H9 (cell line): ENCODE measurements around the gene OSBPL9. TPM values are rescaled to one million over a fixed set of nuclear protein-coding genes. Genes with fewer than 3 reads are reported as not detected.

Experiments
- DNase-seq: peaks from one replicate; pipeline ENCODE4 v3.0.0-alpha.2; 2017
- H2AFZ ChIP-seq: one replicate; pipeline ENCODE4 v1.6.1; 2013; ENCODE audit warnings: mild to moderate bottlenecking, low read length, control low read depth, moderate library complexity
- H2AK5ac ChIP-seq: 2 replicates; pipeline ENCODE4 v1.6.1; 2013; ENCODE audit warnings: low read length, control low read depth, mixed read lengths; ENCODE audit not compliant: insufficient read length
- H2BK120ac ChIP-seq: one replicate; pipeline ENCODE4 v1.6.1; 2013; ENCODE audit warnings: low read depth, mild to moderate bottlenecking, low read length, control low read depth, inconsistent platforms; ENCODE audit not compliant: poor library complexity, severe bottlenecking
- H2BK12ac ChIP-seq: 2 replicates; pipeline ENCODE4 v1.6.1; 2013; ENCODE audit warnings: low read length, control low read depth, mixed read lengths, low read depth; ENCODE audit not compliant: insufficient read length
- H2BK15ac ChIP-seq: 2 replicates; pipeline ENCODE4 v1.6.1; 2013; ENCODE audit warnings: low read depth, low read length, control low read depth
- H2BK20ac ChIP-seq: one replicate; pipeline ENCODE4 v1.6.1; 2013; ENCODE audit warnings: low read depth, mild to moderate bottlenecking, low read length, control low read depth, inconsistent platforms; ENCODE audit not compliant: poor library complexity, severe bottlenecking
- H2BK5ac ChIP-seq: 2 replicates; pipeline ENCODE4 v1.6.1; 2013; ENCODE audit warnings: low read length, control low read depth, mixed read lengths; ENCODE audit not compliant: insufficient read length
- H3K14ac ChIP-seq: 2 replicates; pipeline ENCODE4 v1.6.1; 2013; ENCODE audit warnings: low read length, control low read depth; ENCODE audit not compliant: insufficient read depth
- H3K18ac ChIP-seq: 2 replicates; pipeline ENCODE4 v1.6.1; 2013; ENCODE audit warnings: low read depth, mild to moderate bottlenecking, mixed read lengths, low read length, control low read depth; ENCODE audit not compliant: insufficient read length
- H3K23ac ChIP-seq: 2 replicates; pipeline ENCODE4 v1.6.1; 2013; ENCODE audit warnings: low read length, control low read depth, mixed read lengths, low read depth; ENCODE audit not compliant: insufficient read length
- H3K23me2 ChIP-seq: 2 replicates; pipeline ENCODE4 v1.6.1; 2013; ENCODE audit warnings: low read depth, mild to moderate bottlenecking, mixed read lengths, low read length, control low read depth; ENCODE audit not compliant: insufficient read length, poor library complexity, severe bottlenecking
- H3K27ac ChIP-seq: 2 replicates; pipeline ENCODE4 v1.5.1; 2013; ENCODE audit warnings: low read length, control low read depth, mixed read lengths, low read depth; ENCODE audit not compliant: insufficient read length
- H3K27me3 ChIP-seq: 2 replicates; pipeline ENCODE4 v1.6.1; 2013; ENCODE audit warnings: low read length, control low read depth, inconsistent platforms; ENCODE audit not compliant: insufficient read depth
- H3K4ac ChIP-seq: 2 replicates; pipeline ENCODE4 v1.6.1; 2013; ENCODE audit warnings: low read depth, mild to moderate bottlenecking, control low read depth, inconsistent platforms, low read length, moderate library complexity
- H3K4me1 ChIP-seq: 2 replicates; pipeline ENCODE4 v1.6.1; 2013; ENCODE audit warnings: low read length, control low read depth, inconsistent platforms; ENCODE audit not compliant: insufficient read depth
- H3K4me2 ChIP-seq: 2 replicates; pipeline ENCODE4 v1.6.1; 2013; ENCODE audit warnings: low read length, control low read depth, mixed read lengths; ENCODE audit not compliant: insufficient read length, insufficient read depth
- H3K56ac ChIP-seq: 2 replicates; pipeline ENCODE4 v1.6.1; 2013; ENCODE audit warnings: low read depth, mild to moderate bottlenecking, mixed read lengths, low read length, control low read depth; ENCODE audit not compliant: insufficient read length
- H3K79me1 ChIP-seq: 2 replicates; pipeline ENCODE4 v1.6.1; 2013; ENCODE audit warnings: low read depth, mild to moderate bottlenecking, moderate library complexity, low read length, control low read depth, inconsistent platforms; ENCODE audit not compliant: insufficient read depth, poor library complexity, severe bottlenecking
- H3K79me2 ChIP-seq: 2 replicates; pipeline ENCODE4 v1.6.1; 2013; ENCODE audit warnings: low read length, control low read depth, inconsistent platforms; ENCODE audit not compliant: insufficient read depth
- H3K9ac ChIP-seq: 2 replicates; pipeline ENCODE4 v1.6.1; 2013; ENCODE audit warnings: low read length, control low read depth, mixed read lengths; ENCODE audit not compliant: insufficient read length; ENCODE audit errors: extremely low read depth
- H3K9me3 ChIP-seq: one replicate; pipeline ENCODE4 v1.6.1; 2013; ENCODE audit warnings: low read depth, low read length, inconsistent platforms; ENCODE audit not compliant: control insufficient read depth
- H3T11ph ChIP-seq: one replicate; pipeline ENCODE4 v1.6.1; 2013; ENCODE audit warnings: mild to moderate bottlenecking, low read length, control low read depth, inconsistent platforms
- H4K20me1 ChIP-seq: one replicate; pipeline ENCODE4 v1.6.1; 2013; ENCODE audit not compliant: control insufficient read depth, insufficient read length, insufficient read depth
- H4K5ac ChIP-seq: 2 replicates; pipeline ENCODE4 v1.6.1; 2013; ENCODE audit warnings: low read depth, mild to moderate bottlenecking, mixed read lengths, low read length, control low read depth; ENCODE audit not compliant: insufficient read length
- H4K8ac ChIP-seq: replicated peaks from 2 replicates; pipeline ENCODE4 v1.6.1; 2013; ENCODE audit warnings: low read length, control low read depth, mixed read lengths, low read depth; ENCODE audit not compliant: insufficient read length
- H4K91ac ChIP-seq: 2 replicates; pipeline ENCODE4 v1.6.1; 2013; ENCODE audit warnings: low read depth, mild to moderate bottlenecking, moderate library complexity, mixed read lengths, low read length, control low read depth; ENCODE audit not compliant: insufficient read length
- H3K27ac Mint-ChIP-seq, 3 experiments: 2 replicates in 2 of 3; 3 replicates in 1 of 3; pipeline ENCODE4 v1.8.0; 2020 to 2021; ENCODE audit warnings: mixed read lengths in 3 of 3, mild to moderate bottlenecking in 1 of 3, moderate library complexity in 1 of 3
- H3K27me3 Mint-ChIP-seq: 2 replicates; pipeline ENCODE4 v1.8.0; 2021; ENCODE audit warnings: low read depth, mild to moderate bottlenecking, moderate library complexity, mixed read lengths
- H3K36me3 Mint-ChIP-seq, 3 experiments: 2 replicates in 2 of 3; 3 replicates in 1 of 3; pipeline ENCODE4 v1.8.0; 2020 to 2021; ENCODE audit warnings: low read depth in 3 of 3, mixed read lengths in 3 of 3; ENCODE audit not compliant: insufficient read depth in 1 of 3
- H3K4me1 Mint-ChIP-seq, 2 experiments: 2 replicates each; pipeline ENCODE4 v1.8.0; 2020; ENCODE audit warnings: mixed read lengths in 2 of 2
- H3K4me3 Mint-ChIP-seq, 2 experiments: 2 replicates in 1 of 2; 3 replicates in 1 of 2; pipeline ENCODE4 v1.8.0; 2020 to 2021; ENCODE audit warnings: mild to moderate bottlenecking in 2 of 2, mixed read lengths in 2 of 2, moderate library complexity in 1 of 2
- H3K9me3 Mint-ChIP-seq, 2 experiments: 2 replicates in 1 of 2; 3 replicates in 1 of 2; pipeline ENCODE4 v1.8.0; 2020; ENCODE audit warnings: mild to moderate bottlenecking in 2 of 2, mixed read lengths in 2 of 2, moderate library complexity in 1 of 2
- WGBS: extraction: QIAGEN DNeasy Blood & Tissue Kit; methylation state at CpG from one replicate; pipeline ENCODE4 v1.1.7; 2013; ENCODE audit warnings: missing lambda C conversion rate, low lambda C conversion rate, mixed read lengths; ENCODE audit not compliant: insufficient read length; ENCODE audit errors: extremely low coverage; 5-methylcytosine and 5-hydroxymethylcytosine counted together
- total RNA-seq: library from RNA; stranded (reverse); gene quantifications from 2 replicates; pipeline ENCODE4 v1.2.1, GENCODE V29; 2021
- TF ChIP-seq, protein P1 (sequence below): fragments of 200-600 bp; sonication (generic); conservative IDR thresholded peaks from 3 replicates; pipeline ENCODE4 v1.8.0; 2021; ENCODE audit warnings: antibody characterized with exemption, mild to moderate bottlenecking

OSBPL9 gene
- total RNA-seq, 1 experiment from 2014 or later, result 76.7 TPM

DNA sequence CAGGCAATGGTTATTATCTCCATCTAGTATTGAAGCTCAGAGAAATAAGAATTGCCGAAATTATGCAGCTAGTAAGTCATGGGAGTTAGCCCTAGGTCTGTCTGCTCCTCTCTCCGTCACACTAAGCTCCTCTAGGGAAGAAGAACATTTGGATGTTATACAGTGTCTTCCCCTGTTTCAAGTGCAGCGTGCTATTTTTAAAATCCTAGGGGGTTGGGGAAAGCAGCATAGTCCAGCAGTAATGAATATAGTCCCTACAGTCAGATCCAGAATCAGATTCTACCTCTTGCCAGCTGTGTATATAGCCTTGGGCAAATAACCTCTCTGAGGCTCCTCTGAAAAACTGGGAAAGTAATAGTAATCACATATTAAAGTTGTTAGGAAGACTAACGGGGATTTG lies 44.5 kb upstream of the OSBPL9 start:
- no peaks in the 10 kb centered on the region for H3K79me2 ChIP-seq
- no peak overlapping the region for H2BK120ac ChIP-seq
- H3K27me3 Mint-ChIP-seq, result no peaks in the 10 kb centered on the region
- no peak overlapping the region for H3K4me2 ChIP-seq
- H4K8ac ChIP-seq, result no peak overlapping the region
- H3K18ac ChIP-seq, result no peak overlapping the region
- H3K9me3 ChIP-seq, result no peaks in the 10 kb centered on the region
- no peak overlapping the region for H2BK20ac ChIP-seq
- TF ChIP-seq, protein P1, sequence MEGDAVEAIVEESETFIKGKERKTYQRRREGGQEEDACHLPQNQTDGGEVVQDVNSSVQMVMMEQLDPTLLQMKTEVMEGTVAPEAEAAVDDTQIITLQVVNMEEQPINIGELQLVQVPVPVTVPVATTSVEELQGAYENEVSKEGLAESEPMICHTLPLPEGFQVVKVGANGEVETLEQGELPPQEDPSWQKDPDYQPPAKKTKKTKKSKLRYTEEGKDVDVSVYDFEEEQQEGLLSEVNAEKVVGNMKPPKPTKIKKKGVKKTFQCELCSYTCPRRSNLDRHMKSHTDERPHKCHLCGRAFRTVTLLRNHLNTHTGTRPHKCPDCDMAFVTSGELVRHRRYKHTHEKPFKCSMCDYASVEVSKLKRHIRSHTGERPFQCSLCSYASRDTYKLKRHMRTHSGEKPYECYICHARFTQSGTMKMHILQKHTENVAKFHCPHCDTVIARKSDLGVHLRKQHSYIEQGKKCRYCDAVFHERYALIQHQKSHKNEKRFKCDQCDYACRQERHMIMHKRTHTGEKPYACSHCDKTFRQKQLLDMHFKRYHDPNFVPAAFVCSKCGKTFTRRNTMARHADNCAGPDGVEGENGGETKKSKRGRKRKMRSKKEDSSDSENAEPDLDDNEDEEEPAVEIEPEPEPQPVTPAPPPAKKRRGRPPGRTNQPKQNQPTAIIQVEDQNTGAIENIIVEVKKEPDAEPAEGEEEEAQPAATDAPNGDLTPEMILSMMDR, result no peak
- peaks cover 13 to 21% of the 10 kb centered on the region in 2 experiments for H3K4me1 Mint-ChIP-seq
- H3K27ac ChIP-seq, result no peak overlapping the region
- no peak overlapping the region for H4K91ac ChIP-seq
- no peaks in the 10 kb centered on the region for H3K23me2 ChIP-seq
- no peaks in the 10 kb centered on the region for H3K27me3 ChIP-seq
- H2AFZ ChIP-seq, result no peak overlapping the region
- no peaks in the 10 kb centered on the region for H4K20me1 ChIP-seq
- H3T11ph ChIP-seq, result no peak overlapping the region
- no peak overlapping the region for H2BK15ac ChIP-seq
- peaks cover 2% of the 10 kb centered on the region; the same call in 1 of the 2 replicates for H3K4me1 ChIP-seq
- H3K27ac Mint-ChIP-seq, result no peak overlapping the region; a peak in 1 of 7 replicates
- no peak overlapping the region for H3K4me3 Mint-ChIP-seq
- no peak overlapping the region for H3K14ac ChIP-seq
- H4K5ac ChIP-seq, result no peak overlapping the region
- no peak overlapping the region for H3K23ac ChIP-seq
- no peak overlapping the region for H3K4ac ChIP-seq
- H3K36me3 Mint-ChIP-seq, result no peaks in the 10 kb centered on the region
- H3K9ac ChIP-seq, result no peak overlapping the region
- H2BK5ac ChIP-seq, result no peak overlapping the region
- no peak overlapping the region for H3K56ac ChIP-seq
- no peak for DNase-seq
- no CpG with 5 or more reads among the region's 4 CpGs for WGBS
- H2AK5ac ChIP-seq, result no peak overlapping the region
- no peaks in the 10 kb centered on the region for H3K9me3 Mint-ChIP-seq
- no peaks in the 10 kb centered on the region for H3K79me1 ChIP-seq
- H2BK12ac ChIP-seq, result no peak overlapping the region
